Measurements from ENCODE around the gene SKA2.
A peak's percentile ranks its signal among the peaks of the same experiment; 100 is the strongest.
"Not testable (repeated sequence)": the region's sequence is repeated elsewhere in the genome, so short reads cannot be mapped to it uniquely, and the experiment has no call there.

The SKA2 gene

DNA sequence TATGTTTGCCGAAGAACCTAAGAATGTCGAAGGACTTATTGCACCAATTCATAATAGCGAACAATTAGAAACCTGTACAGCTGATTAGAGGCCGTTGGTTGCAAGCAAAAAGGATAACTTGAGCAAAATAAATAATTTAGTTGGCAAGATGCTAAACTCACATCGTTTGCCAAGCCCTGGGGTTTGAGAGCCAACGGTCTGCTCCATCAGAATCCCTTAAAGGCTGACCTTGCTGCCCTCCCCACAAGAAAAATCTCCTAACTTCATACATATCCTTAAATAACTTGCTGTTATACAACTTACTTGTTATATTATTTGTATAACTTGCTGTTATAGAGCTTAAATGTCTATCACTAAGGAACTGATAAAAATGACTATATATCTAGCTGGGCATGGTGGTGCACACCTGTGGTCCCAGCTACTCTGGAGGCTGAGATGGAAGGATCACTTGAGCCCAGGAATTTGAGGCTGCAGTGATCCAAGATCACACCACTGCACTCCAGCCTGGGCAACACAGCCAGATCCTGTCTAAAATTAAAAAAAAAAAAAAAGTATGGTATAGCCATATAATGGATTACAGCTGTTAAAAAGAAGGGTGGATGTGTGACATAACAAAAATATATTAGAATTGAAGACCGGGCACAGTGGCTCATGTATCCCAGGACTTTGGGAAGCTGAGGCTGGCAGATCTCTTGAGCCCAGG lies 46.4 kb downstream of the SKA2 start:
- in situ Hi-C loops (cut with MboI; ENCODE audit: low pct_unique_long_range_greater_than_20kb, low sequenced_read_pairs): no loop called here
- no peak for DNase-seq

DNA sequence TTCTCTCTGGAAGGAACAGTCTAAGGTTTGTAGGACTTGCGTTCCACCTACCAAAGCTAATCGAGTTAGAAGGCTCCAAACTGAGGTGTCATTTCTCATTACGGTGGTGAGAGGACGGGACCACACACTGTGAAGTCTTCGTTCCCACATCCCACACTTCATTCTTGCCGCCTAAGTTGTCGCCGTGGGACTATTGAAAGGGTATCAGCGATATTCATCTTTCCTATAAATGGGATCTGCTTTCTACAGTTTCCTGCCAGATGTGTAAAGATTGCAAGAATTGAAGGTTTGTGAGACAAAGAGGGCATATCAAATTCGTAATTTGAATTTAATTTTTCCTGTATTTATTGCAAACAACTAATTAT lies 47.7 kb downstream of the SKA2 start:
- in situ Hi-C loops (cut with MboI; ENCODE audit: low pct_unique_long_range_greater_than_20kb, low sequenced_read_pairs): no loop called here
- no peak for DNase-seq

DNA sequence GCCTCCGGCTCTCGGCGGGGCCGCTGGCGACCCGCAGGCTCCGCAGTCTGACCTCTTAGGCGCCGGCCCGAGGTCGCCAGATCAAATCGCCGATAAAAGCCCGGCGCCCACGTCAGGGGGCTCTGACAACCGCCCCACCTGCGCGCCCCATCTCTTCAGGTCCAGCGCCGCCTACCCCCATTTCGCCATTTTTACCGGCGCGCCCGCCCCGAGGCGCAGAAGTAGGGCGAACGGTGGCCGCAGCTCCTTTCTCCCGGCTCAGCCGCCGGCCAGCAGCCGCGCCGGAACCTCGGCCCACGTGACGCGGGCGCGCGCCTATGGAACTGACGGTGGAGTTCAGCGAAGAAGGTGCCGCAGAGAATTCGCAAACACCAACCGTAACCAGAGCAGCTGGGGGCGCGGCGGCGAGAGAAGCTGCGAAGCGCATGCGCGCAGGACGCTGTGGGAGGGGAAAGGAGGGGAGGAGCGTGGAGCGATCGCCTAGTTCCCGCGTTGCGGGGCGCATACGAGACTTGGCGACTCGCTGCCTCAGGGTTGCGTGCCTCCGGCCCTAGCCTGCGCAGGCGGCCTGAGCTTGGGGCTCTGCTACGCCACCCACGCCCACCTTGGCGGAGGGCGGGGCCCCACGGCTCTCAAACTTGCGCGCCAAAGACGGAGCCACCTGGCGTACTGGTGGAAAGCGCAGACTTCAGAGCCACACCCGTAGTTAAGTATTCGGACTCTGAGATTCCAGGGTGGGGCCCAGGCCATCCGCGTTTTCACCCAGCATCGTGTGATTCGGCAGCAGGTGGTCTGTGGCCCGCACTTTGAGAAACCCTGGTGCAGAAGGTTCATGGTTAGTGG lies 48.3 kb downstream of the SKA2 start, which contains the start of gene TRIM37:
Gene TRIM37, minus strand, starts transcription at position 418 of the 843 bp plus-strand sequence. CDS start 419 bp downstream, outside the sequence.
- in situ Hi-C loops (cut with MboI; ENCODE audit: low pct_unique_long_range_greater_than_20kb, low sequenced_read_pairs): no loop called here
- DNase-seq: peak; percentile 99

DNA sequence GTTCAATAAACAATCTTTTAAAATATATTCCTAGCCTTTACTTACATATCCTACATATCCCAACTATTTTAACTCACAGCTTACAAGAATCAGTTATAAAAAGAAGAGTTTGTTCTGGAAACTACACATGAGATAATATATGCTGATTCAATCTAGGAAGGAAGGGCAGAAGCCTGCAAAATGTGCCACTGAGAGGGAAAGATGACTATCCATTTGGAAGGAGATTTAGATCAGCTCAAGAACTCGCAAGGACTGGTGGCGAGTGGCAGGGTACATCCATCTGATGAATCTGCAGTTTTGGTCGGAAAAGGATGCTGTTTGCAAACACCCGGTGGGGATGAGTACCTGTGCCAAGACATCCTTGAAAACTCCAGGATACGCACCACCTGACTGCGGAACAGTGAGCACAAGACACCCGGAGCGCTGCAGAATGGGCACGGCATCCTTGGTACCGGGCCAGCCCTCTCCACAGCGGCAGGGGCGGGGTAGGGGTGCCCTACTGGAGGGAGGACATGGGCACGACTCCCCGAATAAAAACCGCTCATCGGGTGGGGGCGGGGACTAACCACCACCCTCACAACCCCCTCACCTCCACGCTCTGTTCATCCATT lies 49.0 kb downstream of the SKA2 start:
- in situ Hi-C loops (cut with MboI; ENCODE audit: low pct_unique_long_range_greater_than_20kb, low sequenced_read_pairs): no loop called here
- DNase-seq: peak; percentile 57

DNA sequence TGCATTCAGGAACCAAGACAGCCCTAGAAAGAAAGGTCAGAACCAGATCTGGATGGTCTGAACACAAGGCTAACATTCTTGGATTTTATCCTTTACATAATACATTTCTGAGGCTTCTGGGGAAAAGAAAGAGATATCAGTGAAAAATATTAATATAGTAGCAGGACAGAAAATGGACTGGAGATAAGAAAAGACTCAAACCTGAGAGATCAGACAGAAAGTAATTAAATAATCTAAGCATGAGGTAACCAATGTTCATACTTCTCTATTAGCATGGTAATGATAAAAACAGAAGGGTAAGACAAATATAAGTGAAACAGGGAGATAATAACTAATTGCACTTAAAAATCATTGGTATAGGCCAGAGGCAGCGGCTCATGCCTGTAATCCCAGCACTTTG lies 53.8 kb downstream of the SKA2 start:
- no peak for DNase-seq
- in situ Hi-C loops (cut with MboI; ENCODE audit: low pct_unique_long_range_greater_than_20kb, low sequenced_read_pairs): no loop called here

DNA sequence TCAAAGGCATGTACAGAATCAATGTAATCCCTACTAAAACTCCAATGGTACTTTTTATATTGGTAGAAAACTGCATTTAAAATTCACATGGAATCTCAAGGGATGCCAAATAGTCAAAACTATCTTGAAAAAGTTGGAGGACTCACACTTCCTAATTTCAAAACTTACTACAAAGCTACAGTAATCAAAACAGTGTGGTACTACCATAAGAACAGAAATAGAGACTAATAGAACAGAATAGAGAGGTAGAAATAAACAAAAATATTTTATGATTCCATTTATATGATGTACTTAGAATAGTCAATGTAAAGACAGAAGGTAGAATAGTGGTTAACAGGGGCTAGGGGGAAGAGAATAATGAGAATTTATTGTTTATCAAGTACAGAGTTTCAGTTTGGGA lies 57.1 kb downstream of the SKA2 start:
- no peak for DNase-seq
- in situ Hi-C loops (cut with MboI; ENCODE audit: low pct_unique_long_range_greater_than_20kb, low sequenced_read_pairs): no loop called here

DNA sequence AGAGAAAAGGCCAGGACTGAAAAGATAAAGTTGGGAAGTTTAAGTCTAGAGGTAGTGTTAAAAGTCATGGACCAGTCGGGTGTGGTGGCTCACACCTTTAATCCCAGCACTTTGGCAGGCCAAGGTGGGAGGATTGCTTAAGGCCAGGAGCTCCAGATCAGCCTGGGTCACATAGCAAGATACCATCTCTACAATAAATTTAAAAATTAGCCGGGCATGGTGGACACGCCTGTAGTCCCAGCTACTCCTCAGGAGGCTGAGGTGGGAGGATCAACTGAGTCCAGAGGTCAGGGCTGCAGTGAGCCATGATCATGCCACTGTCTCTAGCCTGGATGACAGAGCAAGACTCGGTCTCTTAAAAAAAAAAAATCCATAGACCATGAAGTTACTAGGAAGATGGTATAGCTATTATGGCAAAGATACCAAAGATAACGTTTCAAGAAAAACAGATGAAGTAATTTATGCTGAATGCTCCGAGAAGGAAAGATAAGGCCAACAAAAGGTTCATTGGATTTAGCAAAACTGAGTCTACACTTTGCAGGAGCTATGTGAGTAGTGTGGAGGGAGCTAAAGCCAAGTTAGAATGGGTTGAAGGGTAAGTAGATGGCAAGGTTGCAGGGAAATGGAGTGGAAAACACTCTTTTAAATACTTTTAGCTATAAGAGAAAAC lies 60.0 kb downstream of the SKA2 start:
- no peak for DNase-seq
- in situ Hi-C loops (cut with MboI; ENCODE audit: low pct_unique_long_range_greater_than_20kb, low sequenced_read_pairs): no loop called here

DNA sequence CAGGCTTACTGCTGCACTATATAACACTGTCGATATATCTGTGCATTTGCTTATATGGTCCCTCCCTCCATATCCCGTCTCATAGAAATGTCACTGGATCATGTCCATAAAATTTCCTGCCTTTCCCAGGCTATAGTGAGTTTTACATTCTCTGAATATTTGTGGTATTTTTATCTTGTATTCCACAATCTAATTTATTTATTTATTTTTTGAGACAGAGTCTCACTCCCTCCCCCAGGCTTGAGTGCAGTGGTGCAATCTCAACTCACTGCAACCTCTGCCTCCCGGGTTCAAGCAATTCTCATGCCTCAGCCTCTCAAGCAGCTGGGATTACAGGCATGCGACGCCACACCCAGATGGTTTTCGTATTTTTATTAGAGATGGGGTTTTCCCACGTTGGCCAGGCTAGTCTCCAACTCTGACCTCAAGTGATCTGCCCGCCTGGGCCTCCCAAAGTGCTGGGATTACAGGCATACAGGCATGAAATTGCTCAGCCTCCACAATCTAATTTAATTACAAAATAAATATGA lies 61.2 kb downstream of the SKA2 start:
- no peak for DNase-seq
- in situ Hi-C loops (cut with MboI; ENCODE audit: low pct_unique_long_range_greater_than_20kb, low sequenced_read_pairs): no loop called here

DNA sequence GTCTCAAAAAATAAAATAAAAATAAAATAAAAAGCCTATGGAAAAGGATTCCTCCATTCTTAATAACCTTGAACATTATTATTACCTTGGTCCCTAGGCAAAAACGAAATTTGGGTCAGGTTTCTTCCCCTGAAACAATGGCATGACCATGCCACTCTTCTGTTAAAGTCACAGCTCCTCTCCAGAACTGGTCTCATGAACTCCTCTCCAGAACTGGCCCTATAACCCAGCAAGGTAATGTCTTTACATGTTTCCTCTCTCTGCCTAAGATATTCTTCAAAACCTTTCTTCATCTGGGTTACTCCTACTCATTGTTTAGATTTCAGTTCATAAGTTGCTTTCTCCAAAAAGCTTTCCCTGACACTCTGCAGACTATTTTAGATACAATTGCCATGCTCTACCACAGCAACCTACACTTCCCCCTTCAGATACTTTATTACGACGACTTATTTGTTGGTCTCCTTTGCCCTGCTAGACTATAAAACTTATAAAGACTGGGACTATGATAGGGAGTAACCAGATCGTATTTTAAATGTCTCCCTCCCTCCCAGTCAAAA lies 61.8 kb downstream of the SKA2 start:
- in situ Hi-C loops (cut with MboI; ENCODE audit: low pct_unique_long_range_greater_than_20kb, low sequenced_read_pairs): no loop called here

DNA sequence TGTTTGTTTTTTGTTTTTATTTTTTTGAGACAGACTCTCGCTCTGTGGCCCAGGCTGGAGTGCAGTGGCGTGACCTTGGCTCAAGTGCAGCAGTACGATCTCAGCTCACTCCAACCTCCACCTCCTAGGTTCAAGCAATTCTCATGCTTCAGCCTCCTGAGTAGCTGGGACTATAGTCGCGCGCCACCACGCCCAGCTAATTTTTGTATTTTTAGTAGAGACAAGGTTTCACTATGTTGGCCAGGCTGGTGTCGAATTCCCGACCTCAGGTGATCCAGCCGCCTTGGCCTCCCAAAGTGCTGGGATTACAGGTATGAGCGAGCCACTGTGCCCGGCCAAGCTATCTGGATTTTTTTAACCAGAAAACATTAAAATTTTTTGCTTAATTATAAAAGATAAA lies 64.4 kb downstream of the SKA2 start:
- DNase-seq; in situ Hi-C loops (cut with MboI; ENCODE audit: low pct_unique_long_range_greater_than_20kb, low sequenced_read_pairs): not testable (repeated sequence)

More for the DNA sequence above, 61.8 kb downstream of the SKA2 start:
- peak; percentile 15 for DNase-seq

DNA sequence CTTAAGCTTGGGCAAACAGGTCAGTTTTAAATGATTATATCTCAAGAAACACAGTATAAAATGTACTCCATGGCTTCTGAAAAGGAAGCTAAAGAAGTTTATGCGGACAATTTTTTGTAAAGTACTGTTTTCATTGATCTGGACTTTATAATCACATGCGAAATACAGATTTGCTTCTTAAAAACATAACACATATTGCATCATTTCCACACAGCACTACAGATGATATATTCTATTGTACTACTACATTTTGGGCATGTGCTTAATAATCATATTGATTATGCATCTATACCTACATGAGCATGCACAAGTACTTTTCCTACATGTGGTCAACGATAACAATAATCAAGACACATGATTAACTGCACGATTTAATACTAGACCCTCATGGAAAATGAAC lies 70.8 kb downstream of the SKA2 start:
- in situ Hi-C loops (cut with MboI; ENCODE audit: low pct_unique_long_range_greater_than_20kb, low sequenced_read_pairs): no loop called here
- DNase-seq: no peak

DNA sequence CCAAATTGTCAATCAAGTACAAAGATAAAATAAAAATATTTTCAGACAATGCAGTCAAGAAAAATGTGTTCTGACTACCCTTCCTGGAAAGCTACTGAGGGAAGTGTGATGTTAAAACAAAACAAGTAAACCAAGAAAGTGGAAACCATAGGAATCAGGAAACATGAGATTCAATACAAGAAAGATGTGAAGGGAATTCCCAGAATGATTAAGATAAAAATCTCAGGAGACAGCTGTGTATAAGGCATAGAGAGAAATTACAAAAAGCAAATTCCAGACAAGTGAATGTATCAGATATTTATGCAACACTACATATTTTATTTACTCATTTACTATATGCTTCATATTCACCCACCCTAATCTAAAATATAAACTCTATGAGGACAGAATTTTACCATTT lies 80.5 kb downstream of the SKA2 start:
- no peak for DNase-seq
- in situ Hi-C loops (cut with MboI; ENCODE audit: low pct_unique_long_range_greater_than_20kb, low sequenced_read_pairs): no loop called here

DNA sequence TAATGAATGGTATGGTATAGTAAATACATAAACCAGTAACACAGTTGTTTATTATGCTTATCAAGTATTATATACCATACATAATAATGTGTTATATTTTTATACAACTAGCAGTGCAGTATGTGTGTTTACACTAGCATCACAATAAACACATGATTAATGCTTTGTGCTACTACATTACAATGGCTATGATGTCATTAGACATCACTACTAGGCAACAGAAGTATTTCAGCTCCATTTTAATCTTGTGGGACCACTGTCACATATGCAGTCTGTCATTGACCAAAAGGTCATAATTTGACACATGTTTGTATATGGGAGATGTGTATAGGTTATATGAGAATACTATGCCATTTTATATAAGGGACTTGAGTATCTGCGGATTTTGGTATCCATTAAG lies 81.0 kb downstream of the SKA2 start:
- no peak for DNase-seq
- in situ Hi-C loops (cut with MboI; ENCODE audit: low pct_unique_long_range_greater_than_20kb, low sequenced_read_pairs): no loop called here

DNA sequence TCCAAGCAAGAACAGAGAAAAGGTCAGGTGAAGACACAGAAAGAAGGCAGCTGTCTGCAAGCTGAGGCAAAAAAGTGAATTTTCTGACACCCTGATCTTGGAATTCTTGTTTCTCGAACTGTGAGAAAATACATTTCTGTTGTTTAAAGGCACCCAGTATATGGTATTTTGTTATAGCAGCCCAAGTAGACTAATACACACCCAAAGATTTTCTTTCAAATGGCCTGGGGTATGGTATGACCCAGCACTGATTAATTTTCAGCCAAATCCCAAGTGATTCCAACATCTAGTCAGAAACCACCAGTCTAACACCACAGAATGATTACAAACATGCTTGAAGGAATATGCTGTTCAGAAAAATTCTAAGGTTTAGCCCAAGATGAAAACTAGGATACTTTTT lies 85.1 kb downstream of the SKA2 start:
- no peak for DNase-seq
- in situ Hi-C loops (cut with MboI; ENCODE audit: low pct_unique_long_range_greater_than_20kb, low sequenced_read_pairs): no loop called here

DNA sequence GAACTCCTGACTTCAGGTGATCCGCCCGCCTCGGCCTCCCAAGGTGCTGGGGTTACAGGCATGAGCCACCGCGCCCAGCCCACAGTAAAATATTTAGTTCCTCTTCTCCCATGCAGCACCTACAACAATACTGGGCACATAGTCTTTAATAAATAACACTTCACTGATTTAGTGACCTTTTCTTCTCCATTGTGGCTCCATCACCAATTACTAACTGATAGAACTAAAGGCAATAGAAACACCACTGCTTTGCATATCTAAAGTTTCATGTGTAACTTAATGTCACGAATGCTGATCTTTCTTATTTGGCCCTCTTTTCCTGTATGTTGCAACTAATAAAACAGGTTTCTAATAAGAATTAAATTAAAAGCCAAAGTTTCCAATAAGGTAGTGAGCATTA lies 87.2 kb downstream of the SKA2 start:
- in situ Hi-C loops (cut with MboI; ENCODE audit: low pct_unique_long_range_greater_than_20kb, low sequenced_read_pairs): no loop called here
- no peak for DNase-seq

DNA sequence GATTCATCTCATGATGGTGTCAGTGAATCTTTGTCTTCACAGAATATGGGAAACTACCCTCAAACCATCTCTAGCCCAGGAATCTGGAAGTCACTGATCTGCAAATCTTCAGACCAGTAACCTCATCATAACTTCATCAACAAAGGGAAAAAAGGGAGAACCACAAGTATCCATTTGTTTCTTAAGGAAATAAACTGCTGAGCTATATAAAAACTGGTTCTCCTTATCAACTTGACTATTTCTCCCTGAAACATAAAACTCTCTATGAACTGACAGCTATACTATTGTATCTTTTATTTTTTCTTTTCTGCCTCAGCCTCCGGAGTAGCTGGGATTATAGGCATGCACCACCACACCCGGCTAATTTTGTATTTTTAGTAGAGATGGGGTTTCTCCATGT lies 87.6 kb downstream of the SKA2 start:
- DNase-seq: no peak
- in situ Hi-C loops (cut with MboI; ENCODE audit: low pct_unique_long_range_greater_than_20kb, low sequenced_read_pairs): no loop called here

DNA sequence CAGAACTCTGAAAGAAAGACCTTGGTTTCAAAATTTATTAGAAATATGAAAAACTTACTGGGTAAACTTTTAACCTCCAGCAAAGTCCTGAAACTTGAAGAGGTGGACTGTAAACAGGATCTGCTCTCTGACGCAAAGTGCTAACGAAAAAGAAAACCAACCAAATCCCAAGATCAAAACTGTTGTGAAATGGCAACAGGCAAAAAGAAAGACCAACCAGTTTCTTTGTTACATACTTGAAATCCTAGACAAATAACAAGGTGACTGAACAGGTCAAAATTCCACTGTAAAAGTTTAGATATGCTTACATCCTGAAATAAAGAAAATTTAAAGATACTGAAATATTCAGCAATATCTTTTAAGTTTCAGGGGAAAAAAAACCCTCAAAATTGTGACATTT lies 92.5 kb downstream of the SKA2 start:
- no peak for DNase-seq
- in situ Hi-C loops (cut with MboI; ENCODE audit: low pct_unique_long_range_greater_than_20kb, low sequenced_read_pairs): no loop called here
